Astrocyte of the spinal cord (primary cell): ENCODE data around the gene SNAI3.
A peak's percentile ranks its signal among the peaks of the same experiment; 100 is the strongest.

Source experiments
- DNase-seq: peaks from one replicate; pipeline ENCODE4 v3.0.0; 2011; ENCODE audit warnings: low read depth, low spot score
- H3K4me3 ChIP-seq: 2 replicates; pipeline ENCODE4 v1.5.1; 2011; ENCODE audit warnings: low read depth, mild to moderate bottlenecking, low read length, moderate library complexity
- in situ Hi-C: cut with HindIII; loops from 2 replicates; pipeline ENCODE4 v1.10.0; 2017; ENCODE audit warnings: low sequenced_read_pairs
- TF ChIP-seq, protein P1 (sequence below): IDR thresholded peaks from 2 replicates; pipeline ENCODE4 v1.5.1; 2012; ENCODE audit warnings: low read depth, mild to moderate bottlenecking, low read length, inconsistent platforms

SNAI3 gene

DNA sequence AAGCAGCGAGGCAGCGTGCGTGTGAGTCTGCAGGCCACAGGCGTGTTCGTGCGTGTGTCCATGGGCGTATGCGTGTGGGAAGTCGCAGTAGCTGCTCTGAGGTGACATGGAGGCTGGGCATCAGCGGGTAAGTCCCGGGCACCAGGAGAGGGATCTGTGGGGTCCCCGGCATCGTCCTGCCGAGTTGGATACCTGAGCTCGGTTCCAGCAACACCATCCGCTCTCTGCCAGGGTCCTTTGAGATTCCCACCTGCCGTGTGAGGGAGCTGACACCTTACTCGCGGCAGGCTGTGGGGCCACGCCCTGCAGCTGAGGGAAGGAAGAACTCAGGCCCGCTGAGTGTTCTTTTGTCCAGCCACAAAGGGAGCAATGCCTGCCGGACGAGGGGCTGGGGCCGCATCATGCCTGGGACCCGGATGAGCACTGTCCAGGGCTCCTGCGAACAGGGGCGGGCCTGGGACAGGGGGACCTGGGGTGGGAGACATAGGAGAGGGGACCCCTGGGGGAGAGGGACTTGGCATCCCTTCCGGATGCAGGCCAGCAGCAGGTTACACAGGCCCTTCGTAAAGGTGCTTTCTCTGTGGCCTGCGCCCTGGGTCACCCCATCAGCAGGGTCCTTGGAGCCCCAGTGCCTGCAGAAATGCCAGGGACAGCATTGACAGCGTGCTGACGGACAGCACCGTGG lies 5.0 kb upstream of the SNAI3 start:
- no peak overlapping the region for H3K4me3 ChIP-seq
- no peak for DNase-seq
- in situ Hi-C loops = no loop called here
- TF ChIP-seq, protein P1, sequence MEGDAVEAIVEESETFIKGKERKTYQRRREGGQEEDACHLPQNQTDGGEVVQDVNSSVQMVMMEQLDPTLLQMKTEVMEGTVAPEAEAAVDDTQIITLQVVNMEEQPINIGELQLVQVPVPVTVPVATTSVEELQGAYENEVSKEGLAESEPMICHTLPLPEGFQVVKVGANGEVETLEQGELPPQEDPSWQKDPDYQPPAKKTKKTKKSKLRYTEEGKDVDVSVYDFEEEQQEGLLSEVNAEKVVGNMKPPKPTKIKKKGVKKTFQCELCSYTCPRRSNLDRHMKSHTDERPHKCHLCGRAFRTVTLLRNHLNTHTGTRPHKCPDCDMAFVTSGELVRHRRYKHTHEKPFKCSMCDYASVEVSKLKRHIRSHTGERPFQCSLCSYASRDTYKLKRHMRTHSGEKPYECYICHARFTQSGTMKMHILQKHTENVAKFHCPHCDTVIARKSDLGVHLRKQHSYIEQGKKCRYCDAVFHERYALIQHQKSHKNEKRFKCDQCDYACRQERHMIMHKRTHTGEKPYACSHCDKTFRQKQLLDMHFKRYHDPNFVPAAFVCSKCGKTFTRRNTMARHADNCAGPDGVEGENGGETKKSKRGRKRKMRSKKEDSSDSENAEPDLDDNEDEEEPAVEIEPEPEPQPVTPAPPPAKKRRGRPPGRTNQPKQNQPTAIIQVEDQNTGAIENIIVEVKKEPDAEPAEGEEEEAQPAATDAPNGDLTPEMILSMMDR = no peak

- H3K4me3 ChIP-seq = no peak overlapping the region
- in situ Hi-C loops = no loop called here
- no peak for DNase-seq
- TF ChIP-seq, protein P1 = no peak
Observed at GRCh38 chr16:88690341-88691128, 4.2 kb upstream of the SNAI3 start.

- H3K4me3 ChIP-seq = no peak overlapping the region
- in situ Hi-C loops = no loop called here
- DNase-seq = no peak
- TF ChIP-seq, protein P1 = no peak
Observed at GRCh38 chr16:88688013-88688778, 1.9 kb upstream of the SNAI3 start.

- in situ Hi-C loops = no loop called here
Observed at GRCh38 chr16:88687676-88688012, 1.3 kb upstream of the SNAI3 start.

DNA sequence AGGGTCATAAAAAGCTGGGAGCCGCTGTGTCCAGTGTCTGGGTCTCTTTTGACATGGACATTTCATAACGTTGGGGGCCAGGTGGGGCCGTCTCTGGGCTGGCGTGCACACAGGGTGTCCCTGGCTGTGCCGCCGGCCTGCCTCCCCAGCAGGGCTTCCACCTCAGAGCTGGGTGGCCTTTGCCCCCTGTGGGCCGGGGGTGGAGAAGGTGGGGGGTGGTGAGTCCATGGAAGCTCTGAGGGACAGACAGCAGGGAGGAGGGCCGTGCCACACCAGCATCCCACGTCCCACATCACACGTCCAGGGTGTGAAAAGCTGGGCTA lies 908 bp upstream of the SNAI3 start:
- TF ChIP-seq, protein P1 = no peak
- no peak for DNase-seq
- in situ Hi-C loops = no loop called here
- H3K4me3 ChIP-seq = no peak overlapping the region

More at GRCh38 chr16:88687676-88688012, 1.3 kb upstream of the SNAI3 start:
- TF ChIP-seq, protein P1 = no peak
- no peak overlapping the region for H3K4me3 ChIP-seq
- no peak for DNase-seq

DNA sequence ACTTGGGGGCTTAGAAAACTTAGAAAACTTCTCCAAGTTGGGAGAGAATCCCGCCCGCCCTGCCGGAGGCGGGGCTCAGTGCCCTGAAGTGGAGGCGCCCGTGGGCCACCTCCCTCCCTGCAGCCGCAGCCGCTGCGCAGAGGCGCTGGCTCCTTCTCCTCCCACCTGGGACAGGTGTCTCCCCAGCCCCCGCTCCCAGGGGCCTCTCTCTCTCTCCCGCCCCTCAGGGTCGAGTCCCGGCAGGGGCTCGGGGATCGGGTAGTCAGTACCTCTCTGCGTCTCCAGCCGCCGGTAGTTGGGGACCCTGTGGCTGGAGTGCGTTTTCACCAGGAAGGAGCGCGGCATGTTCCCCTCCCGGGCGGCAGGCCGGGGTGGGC lies 257 bp downstream of the SNAI3 start:
- in situ Hi-C loops = no loop called here
- TF ChIP-seq, protein P1 = no peak
- H3K4me3 ChIP-seq = peak overlapping the region; percentile 44
- DNase-seq = no peak
